GM19452 (cell line): ENCODE results near the gene EIF5AL1.
"Not testable (repeated sequence)": the region's sequence is repeated elsewhere in the genome, so short reads cannot be mapped to it uniquely, and the experiment has no call there.

Experiments used
- ATAC-seq: cut with Tn5 transposase; IDR thresholded peaks from one replicate; pipeline ENCODE4 v1.9.1; 2021; ENCODE audit not compliant: unreplicated experiment

Gene EIF5AL1

GRCh38 chr10:79511891-79512583, at the start of gene EIF5AL1:
Gene EIF5AL1, plus strand, starts transcription at chr10:79512533. Its CDS starts 117 bp downstream, at chr10:79512650.
- not testable (repeated sequence) for ATAC-seq

DNA sequence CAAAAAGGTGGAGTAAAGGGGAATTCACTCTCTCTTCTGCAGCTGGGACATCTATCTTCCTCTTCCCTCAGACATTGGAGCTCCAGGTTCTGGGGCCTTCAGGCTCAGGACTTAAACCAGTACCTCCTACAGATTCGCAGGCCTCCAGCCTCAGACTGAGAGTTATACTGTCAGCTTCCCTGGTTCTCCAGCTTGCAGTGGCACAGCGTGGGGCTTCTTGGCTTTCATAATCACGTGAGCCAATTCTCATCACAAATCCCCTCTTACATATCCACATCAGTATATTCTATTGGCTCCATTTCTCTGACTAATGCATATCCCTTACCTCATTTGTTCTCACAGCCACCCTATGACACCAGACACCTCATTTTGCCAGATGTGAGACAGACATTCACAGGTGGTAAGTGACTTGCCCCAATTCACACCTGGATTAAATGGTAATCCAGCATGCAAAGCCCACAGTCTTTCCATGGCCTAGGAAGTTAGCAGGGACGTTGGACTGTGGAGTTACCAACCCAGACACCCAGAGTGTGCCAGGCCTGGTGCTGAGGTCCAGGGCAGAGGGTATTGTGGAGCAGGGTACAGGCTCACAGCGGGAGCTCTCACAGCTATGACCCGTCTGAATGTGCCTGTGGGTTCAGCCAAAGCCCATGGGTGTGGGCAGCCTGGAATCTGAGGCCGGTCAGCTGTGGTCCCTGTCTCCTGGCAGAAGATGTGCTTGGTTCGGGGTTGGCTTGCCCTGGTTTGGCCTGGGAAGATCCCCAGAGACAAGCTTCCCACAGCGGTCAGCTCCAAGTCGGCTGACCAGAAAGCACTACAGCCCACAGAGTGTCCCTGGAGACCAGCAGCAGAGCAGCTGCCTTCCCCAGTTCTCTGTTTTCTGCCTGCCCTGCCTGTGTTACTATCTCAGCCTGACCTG, 48.5 kb upstream of the EIF5AL1 start:
- no peak for ATAC-seq

- ATAC-seq = no peak
These were observed 47.0 kb upstream of the EIF5AL1 start for GRCh38 chr10:79465341-79465740.

DNA sequence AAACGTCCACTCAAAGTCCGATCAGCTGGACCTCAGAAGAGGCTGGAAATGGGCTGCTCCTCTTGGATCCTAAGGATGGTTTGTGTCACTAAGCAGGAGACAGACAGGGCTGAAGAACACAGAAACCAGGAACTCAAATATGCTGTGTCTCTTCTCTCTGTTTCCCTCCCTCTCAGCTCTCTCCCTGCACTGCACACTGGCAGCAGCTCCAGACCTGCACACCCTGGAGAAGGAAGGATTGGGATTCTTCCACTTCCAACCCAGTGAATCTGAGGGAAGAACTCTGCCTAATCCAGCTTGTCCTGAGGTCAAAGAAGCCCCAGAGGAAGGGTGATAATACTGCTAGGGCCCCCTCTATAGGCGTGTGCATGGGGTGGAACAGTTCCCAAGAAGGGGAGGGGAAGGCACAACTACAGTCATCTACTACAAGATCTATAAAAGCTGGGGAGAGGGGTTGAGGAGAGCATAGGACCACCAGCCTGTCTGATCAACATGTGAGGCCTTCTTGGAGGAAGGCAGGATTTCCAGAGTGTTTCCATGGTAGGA, 44.2 kb upstream of the EIF5AL1 start:
- ATAC-seq = no peak

DNA sequence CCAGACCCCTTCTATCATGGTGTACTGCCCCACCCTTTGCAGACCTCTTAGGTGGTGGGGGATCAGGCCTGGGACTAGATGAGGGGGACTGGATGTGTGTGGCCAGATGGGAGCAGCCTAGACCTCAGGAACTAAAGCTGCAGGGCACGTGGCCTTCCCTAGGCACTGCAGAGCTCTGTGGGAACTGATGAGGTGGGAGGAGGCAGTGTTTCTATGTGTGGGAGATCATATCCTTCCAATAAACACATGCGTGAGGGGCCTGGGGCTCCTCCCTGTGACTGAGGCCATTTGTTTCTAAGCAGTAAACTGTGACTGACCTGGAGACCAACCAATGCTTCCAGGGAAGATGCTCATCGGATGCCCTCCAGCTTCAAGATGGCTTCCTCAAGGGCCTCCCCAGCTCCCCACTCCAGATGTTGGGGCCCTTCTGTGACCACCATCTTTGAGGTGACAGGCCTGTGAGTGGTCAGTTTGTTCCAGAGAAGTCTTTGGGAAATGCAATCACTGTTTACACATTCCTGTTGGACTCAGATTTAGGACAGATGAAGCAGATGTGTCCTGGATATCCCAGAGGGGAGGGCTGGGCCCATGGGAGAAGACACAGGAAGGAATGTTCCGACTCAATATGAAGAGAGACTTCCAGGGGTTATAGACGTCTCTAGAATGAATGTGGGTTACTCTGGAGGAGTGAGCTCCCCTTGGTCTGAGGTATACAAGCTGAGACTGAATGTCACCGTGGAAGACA, 43.3 kb upstream of the EIF5AL1 start:
- ATAC-seq = no peak

DNA sequence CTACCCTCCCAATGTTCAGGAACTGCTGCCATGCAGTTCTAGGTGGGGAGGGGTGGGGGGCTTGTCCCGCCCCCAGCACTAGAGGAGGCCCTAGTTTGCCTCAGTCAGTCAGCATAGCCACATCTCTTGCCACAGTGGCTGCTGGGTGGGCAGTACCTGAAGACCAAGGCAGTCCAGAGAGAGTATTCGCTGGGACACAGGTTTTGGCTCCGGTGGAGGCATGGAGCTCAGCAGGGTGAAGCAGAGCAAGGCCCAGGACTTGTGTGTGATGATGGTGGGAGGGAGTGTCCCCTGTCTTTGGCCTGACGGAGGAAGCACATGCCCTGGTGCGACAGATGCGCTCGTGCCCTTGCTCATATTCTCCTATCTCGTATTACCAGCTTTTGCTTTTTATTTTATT, 42.2 kb upstream of the EIF5AL1 start:
- ATAC-seq = no peak

- ATAC-seq = no peak
These were observed 40.6 kb upstream of the EIF5AL1 start for GRCh38 chr10:79471776-79472175.

- no peak for ATAC-seq
These were observed 39.9 kb upstream of the EIF5AL1 start for GRCh38 chr10:79472449-79472848.

- no peak for ATAC-seq
These were observed 39.4 kb upstream of the EIF5AL1 start for GRCh38 chr10:79472951-79473350.

DNA sequence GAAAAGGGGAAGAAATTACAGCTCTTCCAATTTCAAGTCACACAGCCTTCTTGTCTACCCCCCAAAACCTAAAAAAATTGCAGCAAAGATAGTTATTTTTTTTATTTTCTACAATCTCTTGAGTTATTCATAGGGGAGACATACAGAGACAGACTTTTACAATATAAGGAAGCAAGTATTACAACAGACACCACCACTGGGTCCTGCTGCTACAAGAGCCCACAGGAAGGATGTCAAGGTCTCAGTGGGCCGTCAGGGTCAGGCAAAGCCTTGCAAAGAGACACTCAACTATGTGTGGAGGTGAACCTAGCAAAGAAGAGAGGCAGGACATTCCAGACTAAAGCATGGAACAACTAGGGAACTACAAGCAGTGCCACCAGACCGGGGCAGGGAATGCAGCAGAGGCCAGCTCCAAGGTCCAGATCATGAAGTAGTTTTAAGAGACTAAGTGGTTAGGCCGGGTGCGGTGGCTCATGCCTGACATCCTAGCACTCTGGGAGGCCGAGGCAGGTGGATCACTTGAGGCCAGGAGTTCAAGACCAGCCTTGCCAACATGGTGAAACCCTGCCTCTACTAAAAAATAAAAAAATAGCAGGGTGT, 38.7 kb upstream of the EIF5AL1 start:
- ATAC-seq = no peak

- no peak for ATAC-seq
These were observed 37.1 kb upstream of the EIF5AL1 start for GRCh38 chr10:79475119-79475653.

- no peak for ATAC-seq
These were observed 36.5 kb upstream of the EIF5AL1 start for GRCh38 chr10:79475877-79476276.

GRCh38 chr10:79476645-79477044, 35.7 kb upstream of the EIF5AL1 start:
- ATAC-seq = no peak

GRCh38 chr10:79477456-79477855, 34.9 kb upstream of the EIF5AL1 start:
- ATAC-seq = no peak

- ATAC-seq = no peak
These were observed 32.9 kb upstream of the EIF5AL1 start for GRCh38 chr10:79479283-79479909.

DNA sequence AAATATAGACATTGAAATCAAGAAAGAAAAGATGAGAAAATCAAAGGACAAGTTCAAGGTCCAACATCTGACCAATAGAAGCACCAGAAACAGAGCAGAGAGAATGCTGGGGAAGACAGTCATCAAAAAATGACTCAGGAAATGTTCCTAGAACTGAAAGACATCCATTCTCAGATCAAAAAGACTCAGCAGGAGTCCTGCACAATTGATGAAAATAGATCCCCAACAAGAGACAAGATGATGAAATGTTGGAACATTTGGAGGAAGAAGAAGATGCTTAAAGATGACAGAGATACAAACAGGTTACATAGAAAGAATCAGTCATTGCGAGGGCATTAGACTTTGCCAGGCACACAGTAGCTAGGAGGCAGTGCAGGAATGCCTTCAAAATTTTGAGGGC, 30.0 kb upstream of the EIF5AL1 start:
- ATAC-seq = no peak

GRCh38 chr10:79482741-79483140, 29.6 kb upstream of the EIF5AL1 start:
- ATAC-seq = no peak

GRCh38 chr10:79483299-79483698, 29.0 kb upstream of the EIF5AL1 start:
- no peak for ATAC-seq

GRCh38 chr10:79483948-79484347, 28.4 kb upstream of the EIF5AL1 start:
- no peak for ATAC-seq

- ATAC-seq = no peak
These were observed 27.9 kb upstream of the EIF5AL1 start for GRCh38 chr10:79484476-79484875.
